H1 (cell line): ENCODE data around the gene ZNF654.

Experiments
- CBX5 ChIP-seq: fragments of 300-800, 300-1000 bp; sonication (generic); IDR thresholded peaks from 2 replicates; pipeline ENCODE4 v1.7.1; 2016; ENCODE audit warnings: antibody characterized with exemption, low read length, low read depth
- CEBPB ChIP-seq: IDR thresholded peaks from 2 replicates; pipeline ENCODE4 v1.6.1; 2012; ENCODE audit warnings: low read depth, low read length
- CTCF ChIP-seq, 3 experiments: IDR thresholded peaks; 1 replicate in 2 of 3; 2 replicates in 1 of 3; pipeline versions ENCODE4 v1.5.1 to v1.6.1; 2011; ENCODE audit warnings: low read length in 3 of 3, mild to moderate bottlenecking in 3 of 3, inconsistent platforms in 2 of 3, low read depth in 1 of 3, moderate library complexity in 1 of 3; ENCODE audit not compliant: insufficient read depth in 1 of 3; ENCODE audit errors: control extremely low read depth in 1 of 3
- EP300 ChIP-seq, 2 experiments: IDR thresholded peaks; 1 replicate in 1 of 2; 2 replicates in 1 of 2; pipeline ENCODE4 v1.6.1; 2011 to 2012; ENCODE audit warnings: low read depth in 2 of 2, low read length in 2 of 2, mild to moderate bottlenecking in 2 of 2, borderline replicate concordance in 1 of 2, inconsistent platforms in 1 of 2, moderate library complexity in 1 of 2
- EZH2 ChIP-seq: fragments of 200-600 bp; sonication (generic); IDR thresholded peaks from 2 replicates; pipeline ENCODE4 v1.7.1; 2012; ENCODE audit warnings: low read depth, mild to moderate bottlenecking, moderate library complexity, low read length, inconsistent platforms; ENCODE audit not compliant: severe bottlenecking
- MAFK ChIP-seq: IDR thresholded peaks from 2 replicates; pipeline ENCODE4 v1.6.1; 2012; ENCODE audit warnings: low read depth, mild to moderate bottlenecking, improper control_type of control experiment, low read length
- POLR2A ChIP-seq, 2 experiments: IDR thresholded peaks; 1 replicate in 1 of 2; 2 replicates in 1 of 2; pipeline ENCODE4 v1.6.1; 2011; ENCODE audit warnings: low read depth in 2 of 2, low read length in 2 of 2, mild to moderate bottlenecking in 2 of 2; ENCODE audit errors: control extremely low read depth in 1 of 2
- POLR2AphosphoS5 ChIP-seq: IDR thresholded peaks from 2 replicates; pipeline ENCODE4 v1.6.1; 2011; ENCODE audit warnings: low read depth, low read length
- RAD21 ChIP-seq, 2 experiments: IDR thresholded peaks in 1 of 2; conservative IDR thresholded peaks in 1 of 2; 2 replicates each; pipeline ENCODE4 v1.6.1; 2011; ENCODE audit warnings: low read depth in 2 of 2, low read length in 2 of 2, improper control_type of control experiment in 1 of 2, inconsistent platforms in 1 of 2, mild to moderate bottlenecking in 1 of 2, moderate library complexity in 1 of 2
- SP1 ChIP-seq: IDR thresholded peaks from 2 replicates; pipeline ENCODE4 v1.6.1; 2011; ENCODE audit warnings: low read depth, low read length

GRCh38 chr3:88180398-88180999 is 121.4 kb downstream of the ZNF654 start:
- no peak for TF ChIP-seq POLR2A (IDR thresholded peaks at IDR 0.05; ENCODE audit: control extremely low read depth in 1 of 2, low read depth in 2 of 2, low read length in 2 of 2)
- no peak for TF ChIP-seq EP300 (IDR thresholded peaks at IDR 0.05; ENCODE audit: borderline replicate concordance in 1 of 2, low read depth in 2 of 2, low read length in 2 of 2)
- no peak for TF ChIP-seq SP1
- peak; percentile 61 to 63 for TF ChIP-seq RAD21 (IDR thresholded peaks at IDR 0.05 in 1 of 2, conservative IDR thresholded peaks at IDR 0.05 in 1 of 2; ENCODE audit: low read depth in 2 of 2, low read length in 2 of 2)
- TF ChIP-seq CTCF (IDR thresholded peaks at IDR 0.05; ENCODE audit: control extremely low read depth in 1 of 3, insufficient read depth in 1 of 3, low read depth in 1 of 3, low read length in 3 of 3): peak in 2 of 3 experiments; percentile 10 to 43; a peak in 2 of 4 replicates
- no peak for TF ChIP-seq CEBPB
- TF ChIP-seq EZH2: no peak
- TF ChIP-seq MAFK: no peak
- no peak for TF ChIP-seq POLR2AphosphoS5
- no peak for TF ChIP-seq CBX5
